Activated CD4-positive, alpha-beta T cell treated with anti-CD3 and anti-CD28 coated beads for 36 hours (primary cell): ENCODE measurements around the gene C12orf57. TPM values are rescaled to one million over a fixed set of nuclear protein-coding genes. Genes with fewer than 3 reads are reported as not detected.

ENCODE experiments used
- microRNA-seq: library from miRNA; unstranded; fragments of <30 nt; microRNA quantifications from one replicate; pipeline ENCODE4 v1.2.0, GENCODE V29; 2021; ENCODE audit warnings: borderline replicate concordance
- total RNA-seq, 2 experiments: library from RNA; stranded (reverse); gene quantifications; one replicate each; pipeline ENCODE4 v1.2.3, GENCODE V29; 2021

The C12orf57 gene
- total RNA-seq, 2 experiments from 2014 or later, result 189 to 208 TPM

Small RNA genes within 50 kb of the gene (microRNA-seq; reads per million reads assigned to microRNA genes)
- gene MIR141 (71.2 reads per million, percentile 60 among the genes with 10 or more reads in this experiment), gene MIR200C (391 reads per million, percentile 79 among the genes with 10 or more reads in this experiment)

Other genes with a start within 250 kb of the C12orf57 start
- gene PIANP, start 243.2 kb upstream of the C12orf57 start, total RNA-seq, result under 1 TPM; 0.32 to 0.93 TPM
- 10 to 100 TPM; 38.3 to 41.6 TPM for gene COPS7A, start 220.0 kb upstream of the C12orf57 start, total RNA-seq
- gene MLF2, start 190.9 kb upstream of the C12orf57 start, total RNA-seq, result 100 to 1,000 TPM; 142 to 144 TPM
- 100 to 1,000 TPM in 1 of 2 experiments, 10 to 100 TPM in 1; 62.2 to 105 TPM for gene PTMS, start 177.7 kb upstream of the C12orf57 start, total RNA-seq
- 10 to 100 TPM; 88.2 to 93.9 TPM for gene LAG3, start 171.5 kb upstream of the C12orf57 start, total RNA-seq
- 100 to 1,000 TPM; 206 to 211 TPM for gene CD4, start 154.5 kb upstream of the C12orf57 start, total RNA-seq
- gene GPR162, start 122.2 kb upstream of the C12orf57 start, total RNA-seq, result under 1 TPM; 0.11 to 0.26 TPM
- gene P3H3, start 115.6 kb upstream of the C12orf57 start, total RNA-seq, result 1 to 10 TPM in 1 of 2 experiments, under 1 TPM in 1; 0.86 to 1.3 TPM
- gene GNB3, start 103.1 kb upstream of the C12orf57 start, total RNA-seq, result under 1 TPM; 0.66 to 0.76 TPM
- gene CDCA3, start 92.7 kb upstream of the C12orf57 start, total RNA-seq, result 10 to 100 TPM; 87.8 to 99.7 TPM
- gene USP5, start 91.9 kb upstream of the C12orf57 start, total RNA-seq, result 100 to 1,000 TPM; 128 to 132 TPM
- 1,000 to 10,000 TPM; 1,824 to 2,753 TPM for gene TPI1, start 76.5 kb upstream of the C12orf57 start, total RNA-seq
- 1 to 10 TPM; 1.7 to 2.2 TPM for gene SPSB2, start 70.7 kb upstream of the C12orf57 start, total RNA-seq
- gene LRRC23, start 39.2 kb upstream of the C12orf57 start, total RNA-seq, result 1 to 10 TPM; 6.4 to 7.0 TPM
- 100 to 1,000 TPM; 301 to 317 TPM for gene ENO2, start 29.4 kb upstream of the C12orf57 start, total RNA-seq
- gene ATN1, start 16.1 kb upstream of the C12orf57 start, total RNA-seq, result 10 to 100 TPM; 32.2 to 32.4 TPM
- gene RNU7-1, start 206 bp upstream of the C12orf57 start, total RNA-seq, result not detected
- 100 to 1,000 TPM; 335 to 483 TPM for gene PTPN6, start 7.3 kb downstream of the C12orf57 start, total RNA-seq
- 100 to 1,000 TPM; 398 to 502 TPM for gene PHB2, start 26.6 kb downstream of the C12orf57 start, total RNA-seq
- gene EMG1, start 26.9 kb downstream of the C12orf57 start, total RNA-seq, result 100 to 1,000 TPM in 1 of 2 experiments, 10 to 100 TPM in 1; 85.0 to 106 TPM
- 10 to 100 TPM; 20.8 to 28.0 TPM for gene LPCAT3, start 74.5 kb downstream of the C12orf57 start, total RNA-seq
- gene C1S, start 116.7 kb downstream of the C12orf57 start, total RNA-seq, result 1 to 10 TPM; 2.4 to 2.8 TPM
- gene C1R, start 148.4 kb downstream of the C12orf57 start, total RNA-seq, result 1 to 10 TPM; 1.4 to 2.2 TPM
- 10 to 100 TPM; 17.3 to 18.9 TPM for gene C1RL, start 165.2 kb downstream of the C12orf57 start, total RNA-seq
- not detected for gene RBP5, start 184.9 kb downstream of the C12orf57 start, total RNA-seq
- 10 to 100 TPM; 28.2 to 37.9 TPM for gene CLSTN3, start 186.3 kb downstream of the C12orf57 start, total RNA-seq
- gene PEX5, start 245.7 kb downstream of the C12orf57 start, total RNA-seq, result 10 to 100 TPM; 25.4 to 38.8 TPM